Measurements from ENCODE around the gene LCN12.

Gene LCN12

GRCh38 chr9:136960212-136960937, 8.3 kb downstream of the LCN12 start:
- no peak overlapping the region for H4K91ac ChIP-seq (ENCODE audit: low read depth, low read length, poor library complexity)
- peak overlapping the region; percentile 98 for H2AK5ac ChIP-seq (ENCODE audit: low read depth, low read length)
- peak overlapping the region; percentile 47 for H2BK120ac ChIP-seq (ENCODE audit: low read depth, low read length)
- H3K27me3 ChIP-seq (ENCODE audit: control insufficient read depth in 3 of 3, insufficient read depth in 3 of 3, low read depth in 1 of 3, low read length in 3 of 3): peaks cover 0 to 21% (median 0%) of the 10 kb centered on the region in 3 experiments
- H2BK15ac ChIP-seq (ENCODE audit: low read length): peak overlapping the region; percentile 98
- H3K9ac ChIP-seq (ENCODE audit: low read depth, low read length, poor library complexity): peak overlapping the region; percentile 60
- peaks cover 4 to 9% of the 10 kb centered on the region in 2 donors for H3K4me1 ChIP-seq (ENCODE audit: control insufficient read depth in 2 of 2, insufficient read depth in 1 of 2, low read depth in 1 of 2, low read length in 2 of 2)
- H3K36me3 ChIP-seq (replicated peaks in 1 of 2; ENCODE audit: control insufficient read depth in 2 of 2, insufficient read depth in 2 of 2, low read length in 2 of 2): no peaks in the 10 kb centered on the region
- peaks cover 3% of the 10 kb centered on the region for H3K79me1 ChIP-seq (ENCODE audit: low read depth, low read length)
- H2BK5ac ChIP-seq (ENCODE audit: low read length): peak overlapping the region; percentile 94
- no CpG with 5 or more reads among the region's 19 CpGs for WGBS, 2 donors (ENCODE audit: extremely low coverage in 2 of 2, insufficient read length in 2 of 2, insufficient replicate concordance in 1 of 2)
- H2BK12ac ChIP-seq (ENCODE audit: low read length): peak overlapping the region; percentile 16
- H3K23ac ChIP-seq (ENCODE audit: low read depth, low read length, poor library complexity): peak overlapping the region; percentile 73
- H3K4me2 ChIP-seq (ENCODE audit: insufficient read depth, low read length, poor library complexity, severe bottlenecking): no peak overlapping the region
- H3K4ac ChIP-seq (ENCODE audit: low read length): no peak overlapping the region
- H3K18ac ChIP-seq (ENCODE audit: low read length): peak overlapping the region; percentile 95
- H3K4me3 ChIP-seq (ENCODE audit: low read length in 2 of 2): no peak overlapping the region
- no peak overlapping the region for H4K8ac ChIP-seq (ENCODE audit: low read depth, low read length)
- H2AFZ ChIP-seq (ENCODE audit: low read length): no peak overlapping the region
- no peak overlapping the region for H3K27ac ChIP-seq (replicated peaks; ENCODE audit: low read length)
- H3K9me3 ChIP-seq (replicated peaks in 1 of 2; ENCODE audit: control insufficient read depth in 2 of 2, insufficient read depth in 1 of 2, low read depth in 1 of 2, low read length in 2 of 2): peaks cover 0 to 1% of the 10 kb centered on the region in 2 donors
- no peak for DNase-seq (ENCODE audit: low spot score)
- H3K14ac ChIP-seq (ENCODE audit: low read length): peak overlapping the region; percentile 94

GRCh38 chr9:136960938-136961275, 8.8 kb downstream of the LCN12 start:
- Histone ChIP-seq H4K8ac (ENCODE audit: low read depth, low read length) (no peak overlapping the region), H3K79me1 (ENCODE audit: low read depth, low read length) (peaks cover 3% of the 10 kb centered on the region), H3K23ac (ENCODE audit: low read depth, low read length, poor library complexity) (peak overlapping the region; percentile 65), H2BK120ac (ENCODE audit: low read depth, low read length) (peak overlapping the region; percentile 47), H3K9me3 (replicated peaks in 1 of 2; ENCODE audit: control insufficient read depth in 2 of 2, insufficient read depth in 1 of 2, low read depth in 1 of 2, low read length in 2 of 2) (peaks cover 0 to 1% of the 10 kb centered on the region in 2 donors), H3K4ac (ENCODE audit: low read length) (peak overlapping the region; percentile 10), H3K9ac (ENCODE audit: low read depth, low read length, poor library complexity) (peak overlapping the region; percentile 60), H2BK12ac (ENCODE audit: low read length) (peak overlapping the region; percentile 16), H2AFZ (ENCODE audit: low read length) (no peak overlapping the region), H3K4me1 (ENCODE audit: control insufficient read depth in 2 of 2, insufficient read depth in 1 of 2, low read depth in 1 of 2, low read length in 2 of 2) (peaks cover 5 to 11% of the 10 kb centered on the region in 2 donors), H4K91ac (ENCODE audit: low read depth, low read length, poor library complexity) (no peak overlapping the region), H3K4me3 (ENCODE audit: low read length in 2 of 2) (no peak overlapping the region), H3K4me2 (ENCODE audit: insufficient read depth, low read length, poor library complexity, severe bottlenecking) (no peak overlapping the region), H3K27ac (replicated peaks; ENCODE audit: low read length) (no peak overlapping the region), H3K14ac (ENCODE audit: low read length) (peak overlapping the region; percentile 94), H3K27me3 (ENCODE audit: control insufficient read depth in 3 of 3, insufficient read depth in 3 of 3, low read depth in 1 of 3, low read length in 3 of 3) (peaks cover 0 to 21% (median 0%) of the 10 kb centered on the region in 3 experiments), H2BK15ac (ENCODE audit: low read length) (peak overlapping the region; percentile 67), H3K36me3 (replicated peaks in 1 of 2; ENCODE audit: control insufficient read depth in 2 of 2, insufficient read depth in 2 of 2, low read length in 2 of 2) (no peaks in the 10 kb centered on the region), H2AK5ac (ENCODE audit: low read depth, low read length) (peak overlapping the region; percentile 97), H3K18ac (ENCODE audit: low read length) (peak overlapping the region; percentile 95), H2BK5ac (ENCODE audit: low read length) (peak overlapping the region; percentile 87)
- no CpG with 5 or more reads among the region's 15 CpGs for WGBS, 2 donors (ENCODE audit: extremely low coverage in 2 of 2, insufficient read length in 2 of 2, insufficient replicate concordance in 1 of 2)
- no peak for DNase-seq (ENCODE audit: low spot score)

- Histone ChIP-seq H3K4me1 (ENCODE audit: control insufficient read depth in 2 of 2, insufficient read depth in 1 of 2, low read depth in 1 of 2, low read length in 2 of 2) (peaks cover 8 to 15% of the 10 kb centered on the region in 2 donors), H2BK120ac (ENCODE audit: low read depth, low read length) (peak overlapping the region; percentile 47), H2AFZ (ENCODE audit: low read length) (no peak overlapping the region), H3K36me3 (replicated peaks in 1 of 2; ENCODE audit: control insufficient read depth in 2 of 2, insufficient read depth in 2 of 2, low read length in 2 of 2) (no peaks in the 10 kb centered on the region), H3K4ac (ENCODE audit: low read length) (peak overlapping the region; percentile 10), H3K27ac (replicated peaks; ENCODE audit: low read length) (no peak overlapping the region), H3K9me3 (replicated peaks in 1 of 2; ENCODE audit: control insufficient read depth in 2 of 2, insufficient read depth in 1 of 2, low read depth in 1 of 2, low read length in 2 of 2) (peaks cover 0 to 1% of the 10 kb centered on the region in 2 donors), H2BK15ac (ENCODE audit: low read length) (peak overlapping the region; percentile 94), H3K23ac (ENCODE audit: low read depth, low read length, poor library complexity) (peak overlapping the region; percentile 80), H3K4me2 (ENCODE audit: insufficient read depth, low read length, poor library complexity, severe bottlenecking) (no peak overlapping the region), H4K8ac (ENCODE audit: low read depth, low read length) (no peak overlapping the region), H3K4me3 (ENCODE audit: low read length in 2 of 2) (no peak overlapping the region), H2BK5ac (ENCODE audit: low read length) (peak overlapping the region; percentile 87), H3K9ac (ENCODE audit: low read depth, low read length, poor library complexity) (peak overlapping the region; percentile 60), H3K14ac (ENCODE audit: low read length) (peak overlapping the region; percentile 94), H2AK5ac (ENCODE audit: low read depth, low read length) (peak overlapping the region; percentile 97), H4K91ac (ENCODE audit: low read depth, low read length, poor library complexity) (no peak overlapping the region), H2BK12ac (ENCODE audit: low read length) (peak overlapping the region; percentile 73), H3K27me3 (ENCODE audit: control insufficient read depth in 3 of 3, insufficient read depth in 3 of 3, low read depth in 1 of 3, low read length in 3 of 3) (peaks cover 0 to 21% (median 0%) of the 10 kb centered on the region in 3 experiments), H3K79me1 (ENCODE audit: low read depth, low read length) (peaks cover 3% of the 10 kb centered on the region), H3K18ac (ENCODE audit: low read length) (peak overlapping the region; percentile 95)
- no CpG with 5 or more reads among the region's 23 CpGs for WGBS, 2 donors (ENCODE audit: extremely low coverage in 2 of 2, insufficient read length in 2 of 2, insufficient replicate concordance in 1 of 2)
- no peak for DNase-seq (ENCODE audit: low spot score)
These were observed 9.4 kb downstream of the LCN12 start for GRCh38 chr9:136961279-136962065.

GRCh38 chr9:136962163-136962562, 10.1 kb downstream of the LCN12 start:
- no peak overlapping the region for H3K14ac ChIP-seq (ENCODE audit: low read length)
- no peak overlapping the region for H3K9ac ChIP-seq (ENCODE audit: low read depth, low read length, poor library complexity)
- H3K27ac ChIP-seq (replicated peaks; ENCODE audit: low read length): no peak overlapping the region
- no peak overlapping the region for H3K18ac ChIP-seq (ENCODE audit: low read length)
- H2BK5ac ChIP-seq (ENCODE audit: low read length): no peak overlapping the region
- H3K4me1 ChIP-seq (ENCODE audit: control insufficient read depth in 2 of 2, insufficient read depth in 1 of 2, low read depth in 1 of 2, low read length in 2 of 2): peaks cover 8 to 15% of the 10 kb centered on the region in 2 donors
- peaks cover 3% of the 10 kb centered on the region for H3K79me1 ChIP-seq (ENCODE audit: low read depth, low read length)
- no peak for DNase-seq (ENCODE audit: low spot score)
- H3K9me3 ChIP-seq (replicated peaks in 1 of 2; ENCODE audit: control insufficient read depth in 2 of 2, insufficient read depth in 1 of 2, low read depth in 1 of 2, low read length in 2 of 2): peaks cover 0 to 1% of the 10 kb centered on the region in 2 donors
- peaks cover 0 to 21% (median 0%) of the 10 kb centered on the region in 3 experiments for H3K27me3 ChIP-seq (ENCODE audit: control insufficient read depth in 3 of 3, insufficient read depth in 3 of 3, low read depth in 1 of 3, low read length in 3 of 3)
- H2AK5ac ChIP-seq (ENCODE audit: low read depth, low read length): no peak overlapping the region
- H2AFZ ChIP-seq (ENCODE audit: low read length): no peak overlapping the region
- H2BK12ac ChIP-seq (ENCODE audit: low read length): no peak overlapping the region
- no peak overlapping the region for H3K4me3 ChIP-seq (ENCODE audit: low read length in 2 of 2)
- H2BK120ac ChIP-seq (ENCODE audit: low read depth, low read length): no peak overlapping the region
- no CpG with 5 or more reads among the region's 9 CpGs for WGBS, 2 donors (ENCODE audit: extremely low coverage in 2 of 2, insufficient read length in 2 of 2, insufficient replicate concordance in 1 of 2)
- H3K4me2 ChIP-seq (ENCODE audit: insufficient read depth, low read length, poor library complexity, severe bottlenecking): no peak overlapping the region
- no peak overlapping the region for H4K91ac ChIP-seq (ENCODE audit: low read depth, low read length, poor library complexity)
- H2BK15ac ChIP-seq (ENCODE audit: low read length): peak overlapping the region; percentile 94
- H3K36me3 ChIP-seq (replicated peaks in 1 of 2; ENCODE audit: control insufficient read depth in 2 of 2, insufficient read depth in 2 of 2, low read length in 2 of 2): no peaks in the 10 kb centered on the region
- no peak overlapping the region for H4K8ac ChIP-seq (ENCODE audit: low read depth, low read length)
- no peak overlapping the region for H3K4ac ChIP-seq (ENCODE audit: low read length)
- no peak overlapping the region for H3K23ac ChIP-seq (ENCODE audit: low read depth, low read length, poor library complexity)
